HEK293T (cell line): ENCODE results near the gene ZNF518B.
A peak's percentile ranks its signal among the peaks of the same experiment; 100 is the strongest.

Experiments used
- CTCF ChIA-PET: fragments of 350-600 bp; formaldehyde crosslinking; extraction: SDS; loops from one replicate; lab custom pipeline; 2021; ENCODE audit warnings: antibody characterized with exemption, inconsistent platforms; lab: Yijun Ruan, JAX
- POLR2A ChIA-PET: fragments of 350-600 bp; formaldehyde crosslinking; extraction: SDS; loops from one replicate; lab custom pipeline; 2020; ENCODE audit warnings: antibody characterized with exemption, inconsistent platforms; lab: Yijun Ruan, JAX
- DNase-seq: peaks from one replicate; pipeline ENCODE4 v3.0.0; 2012; ENCODE audit warnings: mixed read lengths; ENCODE audit errors: extremely low spot score
- ARNT ChIP-seq: fragments of 450-650 bp; IDR thresholded peaks from 2 replicates; pipeline ENCODE4 v1.6.1; 2017; ENCODE audit warnings: mild to moderate bottlenecking
- BHLHE40 ChIP-seq: fragments of 450-650 bp; IDR thresholded peaks from 2 replicates; pipeline ENCODE4 v1.6.1; 2016; ENCODE audit warnings: mild to moderate bottlenecking, moderate library complexity, borderline replicate concordance
- CTBP1 ChIP-seq: fragments of 450-650 bp; IDR thresholded peaks from 2 replicates; pipeline ENCODE4 v1.6.1; 2016; ENCODE audit warnings: borderline replicate concordance
- ELF4 ChIP-seq: fragments of 450-650 bp; IDR thresholded peaks from 2 replicates; pipeline ENCODE4 v1.6.1; 2017; ENCODE audit warnings: antibody characterized with exemption
- FOXA1 ChIP-seq: fragments of 450-650 bp; IDR thresholded peaks from 2 replicates; pipeline ENCODE4 v1.6.1; 2016; ENCODE audit warnings: mild to moderate bottlenecking
- FOXK2 ChIP-seq: fragments of 450-650 bp; IDR thresholded peaks from 2 replicates; pipeline ENCODE4 v1.6.1; 2016; ENCODE audit warnings: mild to moderate bottlenecking
- FOXM1 ChIP-seq: fragments of 450-650 bp; IDR thresholded peaks from 2 replicates; pipeline ENCODE4 v1.6.1; 2017; ENCODE audit warnings: mild to moderate bottlenecking, borderline replicate concordance
- HDGF ChIP-seq: fragments of 450-650 bp; IDR thresholded peaks from 2 replicates; pipeline ENCODE4 v1.6.1; 2017; ENCODE audit warnings: antibody characterized with exemption, borderline replicate concordance
- L3MBTL2 ChIP-seq: fragments of 450-650 bp; conservative IDR thresholded peaks from 2 replicates; pipeline ENCODE4 v1.6.1; 2016; ENCODE audit warnings: mild to moderate bottlenecking
- LEF1 ChIP-seq: fragments of 450-650 bp; IDR thresholded peaks from 2 replicates; pipeline ENCODE4 v1.6.1; 2017; ENCODE audit warnings: mild to moderate bottlenecking, borderline replicate concordance
- NFRKB ChIP-seq: fragments of 450-650 bp; IDR thresholded peaks from 2 replicates; pipeline ENCODE4 v1.6.1; 2016; ENCODE audit warnings: mild to moderate bottlenecking, moderate library complexity
- PKNOX1 ChIP-seq: fragments of 450-650 bp; IDR thresholded peaks from 2 replicates; pipeline ENCODE4 v1.6.1; 2016
- SP1 ChIP-seq: fragments of 450-650 bp; IDR thresholded peaks from 2 replicates; pipeline ENCODE4 v1.6.1; 2017
- SUZ12 ChIP-seq: fragments of 450-650 bp; IDR thresholded peaks from 2 replicates; pipeline ENCODE4 v1.6.1; 2016; ENCODE audit warnings: mild to moderate bottlenecking
- TARDBP ChIP-seq: fragments of 450-650 bp; IDR thresholded peaks from 2 replicates; pipeline ENCODE4 v1.6.1; 2016
- ZNF384 ChIP-seq: fragments of 450-650 bp; IDR thresholded peaks from 2 replicates; pipeline ENCODE4 v1.6.1; 2016

ZNF518B gene

GRCh38 chr4:10460313-10461047 lies 3.3 kb upstream of the ZNF518B start:
- POLR2A ChIA-PET: no interaction called here
- CTCF ChIA-PET: interaction anchor here (0.7 to 1.7 kb wide), 4 partner anchors 18 to 87 kb away, joined by 3 to 5 read pairs (median 4); no protein-coding TSS in a partner anchor

GRCh38 chr4:10459305-10459704 lies 2.1 kb upstream of the ZNF518B start:
- CTCF ChIA-PET: no interaction called here
- TF ChIP-seq FOXK2 (no peak), ARNT (no peak), LEF1 (no peak), NFRKB (no peak), FOXM1 (no peak), L3MBTL2 (no peak), TARDBP (no peak), SP1 (no peak), BHLHE40 (no peak), FOXA1 (no peak)
- DNase-seq: no peak
- POLR2A ChIA-PET: no interaction called here

More at GRCh38 chr4:10460313-10461047, 3.3 kb upstream of the ZNF518B start:
- TF ChIP-seq FOXK2 (no peak), ZNF384 (no peak), BHLHE40 (no peak), ARNT (no peak), FOXA1 (no peak), TARDBP (no peak), NFRKB (no peak), SP1 (no peak), LEF1 (no peak), ELF4 (no peak), FOXM1 (no peak), SUZ12 (no peak), HDGF (no peak), PKNOX1 (no peak), CTBP1 (no peak), L3MBTL2 (no peak)
- no peak for DNase-seq

DNA sequence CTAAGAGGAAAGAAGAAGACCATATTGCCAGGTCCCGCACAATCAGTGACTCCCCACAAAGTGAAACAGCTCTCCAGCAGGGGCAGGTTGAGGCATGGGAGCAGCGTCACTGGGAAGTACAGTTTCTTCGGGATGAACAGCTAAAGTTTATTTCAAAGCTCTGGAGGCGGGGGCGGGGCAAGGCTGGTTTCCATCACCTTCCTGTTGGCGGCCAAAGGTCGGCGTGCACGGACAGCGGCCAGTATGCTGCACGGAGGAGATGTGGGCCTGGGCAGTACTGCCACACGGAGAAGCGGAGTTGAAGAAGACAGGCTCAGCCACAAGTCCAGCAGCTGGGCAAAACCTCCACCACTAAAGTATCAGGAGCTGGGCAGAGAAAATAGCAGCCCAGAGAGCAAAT lies 951 bp upstream of the ZNF518B start:
- POLR2A ChIA-PET: no interaction called here
- TF ChIP-seq SUZ12 (no peak), PKNOX1 (no peak), NFRKB (no peak), TARDBP (no peak), ZNF384 (no peak), BHLHE40 (no peak), SP1 (no peak), FOXM1 (no peak), LEF1 (no peak), HDGF (no peak), L3MBTL2 (no peak)
- CTCF ChIA-PET: no interaction called here
- DNase-seq: no peak

- DNase-seq: peak; percentile 9
- CTCF ChIA-PET: no interaction called here
- TF ChIP-seq HDGF (no peak), ELF4 (no peak), LEF1 (no peak), FOXM1 (no peak), ARNT (no peak), NFRKB (no peak), FOXK2 (no peak), PKNOX1 (no peak), FOXA1 (no peak), SUZ12 (no peak), ZNF384 (no peak), L3MBTL2 (no peak; the same call in 1 of the 2 replicates), BHLHE40 (no peak), CTBP1 (no peak), SP1 (no peak)
- POLR2A ChIA-PET: no interaction called here
Observed at GRCh38 chr4:10456595-10457254, 501 bp downstream of the ZNF518B start.

GRCh38 chr4:10456260-10456594 lies 999 bp downstream of the ZNF518B start:
- ChIA-PET POLR2A (no interaction called here), CTCF (no interaction called here)
- no peak for DNase-seq
- TF ChIP-seq FOXK2: no peak
- no peak for TF ChIP-seq ZNF384
- no peak for TF ChIP-seq ELF4
- no peak for TF ChIP-seq TARDBP
- TF ChIP-seq SUZ12: no peak

DNA sequence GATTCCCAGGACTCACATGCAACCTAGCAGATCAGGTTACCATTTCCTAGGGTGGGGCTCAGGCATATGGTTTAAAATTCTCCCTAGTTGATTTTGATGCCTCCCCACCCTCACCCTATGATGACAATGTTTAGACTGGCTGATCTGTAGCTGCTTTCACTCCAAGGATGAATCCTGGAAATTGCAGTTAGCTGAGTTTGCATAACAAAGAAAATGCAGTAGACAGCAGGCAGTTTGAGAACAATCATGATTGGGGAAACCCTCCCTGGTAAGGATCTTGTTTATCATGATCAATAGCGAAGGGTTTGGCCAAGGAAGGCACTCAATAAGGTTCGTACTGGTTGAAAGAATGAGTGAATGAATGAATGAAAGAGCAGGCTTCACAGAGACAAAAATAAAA lies 2.1 kb downstream of the ZNF518B start:
- ChIA-PET POLR2A (no interaction called here), CTCF (no interaction called here)
- DNase-seq: no peak
- TF ChIP-seq BHLHE40: no peak
- no peak for TF ChIP-seq CTBP1
- TF ChIP-seq NFRKB: no peak
- TF ChIP-seq LEF1: no peak
- no peak for TF ChIP-seq ELF4
